A549 treated with RU486 at 1 μM for 4 hours (cell line): Measurements from ENCODE around the gene SLC25A38. TPM values are rescaled to one million over a fixed set of nuclear protein-coding genes. Genes with fewer than 3 reads are reported as not detected.

Experiments
- total RNA-seq: library from RNA; stranded (reverse); fragments of 200-300 nt; extraction: Qiagen RNA extraction; gene quantifications from 5 replicates; pipeline ENCODE4 v1.2.3, GENCODE V29; 2022; ENCODE audit warnings: low read depth

The SLC25A38 gene, protein sequence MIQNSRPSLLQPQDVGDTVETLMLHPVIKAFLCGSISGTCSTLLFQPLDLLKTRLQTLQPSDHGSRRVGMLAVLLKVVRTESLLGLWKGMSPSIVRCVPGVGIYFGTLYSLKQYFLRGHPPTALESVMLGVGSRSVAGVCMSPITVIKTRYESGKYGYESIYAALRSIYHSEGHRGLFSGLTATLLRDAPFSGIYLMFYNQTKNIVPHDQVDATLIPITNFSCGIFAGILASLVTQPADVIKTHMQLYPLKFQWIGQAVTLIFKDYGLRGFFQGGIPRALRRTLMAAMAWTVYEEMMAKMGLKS
- 38.5 to 48.7 TPM (median 41.5 TPM) in 5 replicates for total RNA-seq

DNA sequence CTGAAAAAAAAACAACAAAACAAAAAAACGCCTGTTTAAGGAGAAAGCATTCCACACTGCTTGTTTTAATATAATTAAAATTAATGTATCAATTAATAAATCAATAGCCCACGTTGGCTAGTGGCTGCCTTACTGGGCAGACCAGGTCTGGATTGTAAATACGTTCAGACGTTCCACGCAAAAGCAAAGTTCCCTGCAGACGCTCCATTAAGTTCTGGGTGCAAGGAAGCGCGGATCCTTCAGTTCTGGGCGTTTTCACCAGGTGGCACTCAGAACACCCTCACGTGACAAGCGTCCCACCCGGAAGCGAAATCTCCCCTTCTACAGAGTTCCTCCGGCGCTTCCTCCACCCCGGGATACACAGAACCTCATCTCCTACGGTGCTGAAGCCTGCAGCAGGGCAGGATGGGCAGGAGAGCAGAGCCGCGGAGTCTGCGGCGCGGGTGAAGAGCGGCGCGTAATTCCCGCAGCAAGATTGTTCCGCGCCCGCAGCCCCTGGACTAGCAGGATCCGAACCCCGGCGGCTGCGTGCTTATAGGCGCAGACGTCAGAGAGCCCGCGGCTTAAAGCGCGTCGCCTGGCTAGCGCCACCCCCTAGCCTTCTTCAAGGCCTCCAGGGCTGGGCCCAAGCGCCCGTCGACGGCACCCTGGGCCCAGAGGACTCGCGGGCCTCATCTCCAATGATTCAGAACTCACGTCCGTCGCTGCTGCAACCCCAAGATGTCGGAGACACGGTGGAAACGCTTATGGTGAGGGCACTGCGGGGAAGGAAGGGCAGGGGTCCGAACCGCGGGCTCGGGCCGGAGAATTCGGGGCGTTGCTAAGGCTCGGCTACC is at the start of gene SLC25A38:
TSS of gene SLC25A38 (plus strand) at position 326 of the 836 bp plus-strand sequence. CDS start at position 681, 355 bp downstream.

DNA sequence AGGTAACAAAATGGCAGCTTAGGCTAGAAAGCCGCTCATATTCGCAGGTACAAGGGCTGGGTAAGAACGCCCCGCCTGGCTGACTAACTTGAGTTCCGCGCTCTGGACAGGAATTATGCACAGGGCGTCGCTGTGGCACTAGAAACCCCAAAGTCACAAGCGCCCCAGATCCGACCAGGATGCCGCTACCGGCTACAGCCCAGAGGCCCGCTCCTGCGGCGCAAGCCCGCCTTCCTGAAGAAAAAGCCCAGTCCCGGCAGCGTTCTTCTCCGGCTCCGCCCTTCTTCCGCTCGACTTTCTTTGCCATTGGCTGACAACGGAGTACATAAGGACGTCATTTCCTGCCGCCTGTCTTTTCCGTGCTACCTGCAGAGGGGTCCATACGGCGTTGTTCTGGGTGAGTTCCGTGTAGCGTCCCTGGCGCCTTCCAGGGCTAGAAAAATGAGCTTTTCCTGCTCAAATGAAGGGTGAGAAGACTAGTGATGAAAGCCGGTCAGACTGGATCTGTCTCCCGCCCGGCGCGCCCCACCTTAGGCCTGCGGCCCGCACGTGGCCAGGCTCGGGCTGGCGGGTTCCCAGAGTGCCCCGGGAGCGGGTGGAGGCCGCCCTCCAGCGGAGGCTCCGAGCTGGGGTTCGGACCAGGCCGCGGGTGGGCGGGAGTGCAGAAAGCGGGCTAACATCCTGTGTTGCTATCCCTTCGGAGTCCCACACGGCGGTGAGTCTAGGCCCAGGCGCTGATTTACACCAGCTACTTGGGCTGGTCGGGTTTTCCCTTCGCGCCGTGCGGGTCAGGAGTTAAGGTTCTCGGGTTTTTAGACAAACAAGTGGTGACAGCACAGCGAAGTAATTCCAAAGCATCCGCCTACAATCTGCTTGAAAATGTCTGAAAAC is 23.4 kb downstream of the SLC25A38 start, which contains the start of gene RPSA:
TSS of gene RPSA (plus strand) at position 353 of the 891 bp plus-strand sequence. CDS start 934 bp downstream, outside the sequence.

Other genes starting within 250 kb of the SLC25A38 start
- gene CSRNP1, start 229.8 kb upstream of the SLC25A38 start, total RNA-seq = 14.1 to 20.8 TPM (median 17.5 TPM) in 5 replicates
- 0.03 to 0.10 TPM (median 0.05 TPM) in 4 of 5 replicates, not detected in the other for gene XIRP1, start 190.8 kb upstream of the SLC25A38 start, total RNA-seq
- not detected in 5 replicates for gene CX3CR1, start 103.3 kb upstream of the SLC25A38 start, total RNA-seq
- gene CCR8, start 53.7 kb upstream of the SLC25A38 start, total RNA-seq = not detected in 5 replicates
- 2,482 to 2,852 TPM (median 2,649 TPM) in 5 replicates for gene RPSA, start 23.4 kb downstream of the SLC25A38 start, total RNA-seq
- gene MOBP, start 84.3 kb downstream of the SLC25A38 start, total RNA-seq = 0.05 to 0.20 TPM in 2 of 5 replicates, not detected in the others